Thyroid gland (tissue), 4 donors: ENCODE data around the gene GAS5.

Experiments used
- POLR2A ChIP-seq, 2 donors: fragments of 450-650 bp; IDR thresholded peaks; one replicate each; pipeline ENCODE4 v1.6.1; 2017; ENCODE audit warnings: antibody characterized with exemption in 2 of 2, mild to moderate bottlenecking in 2 of 2, moderate library complexity in 1 of 2
- TF ChIP-seq, protein P1 (sequence below), 6 experiments: fragments of 200-600 bp in 3 of 6; fragments of 450-650 bp in 3 of 6; sonication (generic) in 3 of 6; IDR thresholded peaks; one replicate each; pipeline ENCODE4 v1.5.1; 2016 to 2019; ENCODE audit warnings: antibody characterized with exemption in 6 of 6, mild to moderate bottlenecking in 2 of 6, inconsistent platforms in 1 of 6, moderate library complexity in 1 of 6

- TF ChIP-seq, protein P1, sequence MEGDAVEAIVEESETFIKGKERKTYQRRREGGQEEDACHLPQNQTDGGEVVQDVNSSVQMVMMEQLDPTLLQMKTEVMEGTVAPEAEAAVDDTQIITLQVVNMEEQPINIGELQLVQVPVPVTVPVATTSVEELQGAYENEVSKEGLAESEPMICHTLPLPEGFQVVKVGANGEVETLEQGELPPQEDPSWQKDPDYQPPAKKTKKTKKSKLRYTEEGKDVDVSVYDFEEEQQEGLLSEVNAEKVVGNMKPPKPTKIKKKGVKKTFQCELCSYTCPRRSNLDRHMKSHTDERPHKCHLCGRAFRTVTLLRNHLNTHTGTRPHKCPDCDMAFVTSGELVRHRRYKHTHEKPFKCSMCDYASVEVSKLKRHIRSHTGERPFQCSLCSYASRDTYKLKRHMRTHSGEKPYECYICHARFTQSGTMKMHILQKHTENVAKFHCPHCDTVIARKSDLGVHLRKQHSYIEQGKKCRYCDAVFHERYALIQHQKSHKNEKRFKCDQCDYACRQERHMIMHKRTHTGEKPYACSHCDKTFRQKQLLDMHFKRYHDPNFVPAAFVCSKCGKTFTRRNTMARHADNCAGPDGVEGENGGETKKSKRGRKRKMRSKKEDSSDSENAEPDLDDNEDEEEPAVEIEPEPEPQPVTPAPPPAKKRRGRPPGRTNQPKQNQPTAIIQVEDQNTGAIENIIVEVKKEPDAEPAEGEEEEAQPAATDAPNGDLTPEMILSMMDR (IDR thresholded peaks at IDR 0.05), result no peak
- no peak for TF ChIP-seq POLR2A (IDR thresholded peaks at IDR 0.05)
Observed at GRCh38 chr1:173853074-173853473, 14.7 kb downstream of the GAS5 start.
